ENCODE data around the gene NIPBL.
"Not testable (repeated sequence)": the region's sequence is repeated elsewhere in the genome, so short reads cannot be mapped to it uniquely, and the experiment has no call there.

Gene NIPBL

DNA sequence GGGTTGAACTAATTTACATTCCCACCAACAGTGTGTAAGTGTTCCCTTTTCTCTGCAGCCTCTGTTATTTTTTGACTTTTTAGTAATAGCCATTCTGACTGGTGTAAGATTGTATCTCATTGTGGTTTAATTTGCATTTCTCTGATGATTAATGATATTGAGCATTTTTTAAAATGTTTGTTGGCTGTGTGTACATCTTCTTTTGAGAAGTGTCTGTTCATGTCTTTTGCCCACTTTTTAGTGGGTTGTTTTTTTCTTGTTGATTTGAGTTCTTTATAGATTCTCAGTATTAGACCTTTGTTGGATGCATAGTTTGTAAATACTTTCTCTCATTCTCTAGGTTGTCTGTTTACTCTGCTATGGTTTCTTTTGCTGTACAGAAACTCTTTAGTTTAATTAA lies 101.6 kb downstream of the NIPBL start:
- Histone ChIP-seq H3K27me3 (ENCODE audit: control insufficient read depth, insufficient read depth, low read length) (no peaks in the 10 kb centered on the region), H3K4me1 (ENCODE audit: control insufficient read depth, insufficient read depth, low read length) (no peaks in the 10 kb centered on the region), H3K27ac (ENCODE audit: low read depth, low read length) (no peak overlapping the region), H3K36me3 (ENCODE audit: control insufficient read depth, insufficient read depth, low read length) (peaks cover 6% of the 10 kb centered on the region), H3K4me3 (ENCODE audit: low read length) (no peak overlapping the region), H3K9ac (ENCODE audit: low read length) (no peak overlapping the region)

DNA sequence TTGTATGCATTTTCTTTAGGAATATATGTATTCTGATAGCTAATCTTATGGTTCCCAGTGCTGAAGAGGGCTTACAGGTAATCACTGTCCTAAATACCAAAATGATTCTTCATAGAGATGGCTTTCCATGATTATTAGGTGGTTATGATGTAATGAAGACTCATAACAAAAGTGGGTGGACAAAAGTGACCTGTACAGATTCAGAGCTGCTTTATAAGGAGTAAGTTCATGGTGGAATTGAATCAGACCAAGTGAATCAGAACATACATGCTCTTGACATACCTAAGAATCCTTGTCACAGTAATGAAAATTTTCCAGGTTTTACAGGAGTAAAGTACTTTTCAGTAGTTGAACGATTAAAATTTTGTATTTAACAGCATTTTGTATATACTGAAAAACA lies 105.6 kb downstream of the NIPBL start:
- Histone ChIP-seq H3K4me3 (ENCODE audit: low read length) (no peak overlapping the region), H3K27me3 (ENCODE audit: control insufficient read depth, insufficient read depth, low read length) (no peaks in the 10 kb centered on the region), H3K9ac (ENCODE audit: low read length) (no peak overlapping the region), H3K36me3 (ENCODE audit: control insufficient read depth, insufficient read depth, low read length) (peaks cover 2% of the 10 kb centered on the region), H3K27ac (ENCODE audit: low read depth, low read length) (no peak overlapping the region), H3K4me1 (ENCODE audit: control insufficient read depth, insufficient read depth, low read length) (no peaks in the 10 kb centered on the region)

DNA sequence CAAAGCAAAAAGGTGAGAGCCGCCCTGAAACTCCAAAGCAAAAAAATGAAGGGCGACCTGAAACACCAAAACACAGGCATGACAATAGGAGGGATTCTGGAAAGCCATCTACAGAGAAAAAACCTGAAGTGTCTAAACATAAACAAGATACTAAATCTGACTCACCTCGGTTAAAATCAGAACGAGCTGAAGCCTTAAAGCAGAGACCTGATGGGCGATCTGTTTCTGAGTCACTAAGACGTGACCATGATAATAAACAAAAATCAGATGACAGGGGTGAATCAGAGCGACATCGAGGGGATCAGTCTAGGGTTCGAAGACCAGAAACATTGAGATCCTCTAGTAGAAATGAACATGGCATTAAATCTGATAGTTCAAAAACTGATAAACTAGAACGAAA lies 108.8 kb downstream of the NIPBL start:
- Histone ChIP-seq H3K4me1 (ENCODE audit: control insufficient read depth, insufficient read depth, low read length) (no peaks in the 10 kb centered on the region), H3K4me3 (ENCODE audit: low read length) (no peak overlapping the region), H3K9ac (ENCODE audit: low read length) (no peak overlapping the region), H3K36me3 (ENCODE audit: control insufficient read depth, insufficient read depth, low read length) (peaks cover 2% of the 10 kb centered on the region), H3K27ac (ENCODE audit: low read depth, low read length) (no peak overlapping the region), H3K27me3 (ENCODE audit: control insufficient read depth, insufficient read depth, low read length) (no peaks in the 10 kb centered on the region)

DNA sequence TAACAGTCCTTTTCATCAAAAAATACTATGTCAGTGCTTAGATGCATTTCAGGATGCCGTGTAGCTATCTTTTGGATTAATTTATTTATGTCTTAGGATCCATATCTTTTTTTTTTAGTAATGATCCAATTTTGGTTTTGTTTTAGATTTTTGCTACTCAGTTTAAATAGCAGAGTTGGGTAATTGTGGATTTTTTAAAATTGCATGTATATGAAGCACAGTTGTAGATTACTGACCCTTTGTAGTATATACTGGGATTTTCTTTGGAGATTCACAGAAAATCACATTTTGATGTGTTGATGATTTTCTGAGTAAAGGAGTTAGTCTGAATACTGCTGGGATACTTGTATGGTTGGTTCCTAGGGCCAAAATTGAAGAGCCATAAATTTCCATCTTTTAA lies 111.8 kb downstream of the NIPBL start:
- Histone ChIP-seq H3K27me3 (ENCODE audit: control insufficient read depth, insufficient read depth, low read length) (no peaks in the 10 kb centered on the region), H3K27ac (ENCODE audit: low read depth, low read length) (no peak overlapping the region), H3K9ac (ENCODE audit: low read length) (no peak overlapping the region), H3K36me3 (ENCODE audit: control insufficient read depth, insufficient read depth, low read length) (peaks cover 2% of the 10 kb centered on the region), H3K4me1 (ENCODE audit: control insufficient read depth, insufficient read depth, low read length) (no peaks in the 10 kb centered on the region), H3K4me3 (ENCODE audit: low read length) (no peak overlapping the region)

DNA sequence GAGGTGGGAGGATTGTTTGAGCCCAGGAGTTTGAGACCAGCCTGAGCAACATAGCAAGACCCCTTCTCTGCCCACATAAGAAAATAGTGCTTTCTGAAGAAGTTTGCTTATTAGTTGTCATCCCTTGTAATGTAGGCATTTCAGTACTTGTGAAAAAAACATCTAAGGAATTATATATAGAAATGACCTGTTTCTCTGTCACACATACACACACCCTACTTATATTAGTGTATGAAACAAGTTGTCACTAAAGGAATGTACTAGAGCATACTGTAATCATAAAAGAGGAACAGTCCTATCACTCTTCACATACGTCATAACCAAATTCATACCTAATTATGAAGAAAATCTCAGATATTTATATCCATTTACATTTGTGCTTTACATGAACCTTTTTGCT lies 122.0 kb downstream of the NIPBL start:
- Histone ChIP-seq H3K27me3 (ENCODE audit: control insufficient read depth, insufficient read depth, low read length) (no peaks in the 10 kb centered on the region), H3K27ac (ENCODE audit: low read depth, low read length) (no peak overlapping the region), H3K36me3 (ENCODE audit: control insufficient read depth, insufficient read depth, low read length) (peaks cover 11% of the 10 kb centered on the region), H3K9ac (ENCODE audit: low read length) (no peak overlapping the region), H3K4me3 (ENCODE audit: low read length) (no peak overlapping the region), H3K4me1 (ENCODE audit: control insufficient read depth, insufficient read depth, low read length) (peaks cover 7% of the 10 kb centered on the region)

DNA sequence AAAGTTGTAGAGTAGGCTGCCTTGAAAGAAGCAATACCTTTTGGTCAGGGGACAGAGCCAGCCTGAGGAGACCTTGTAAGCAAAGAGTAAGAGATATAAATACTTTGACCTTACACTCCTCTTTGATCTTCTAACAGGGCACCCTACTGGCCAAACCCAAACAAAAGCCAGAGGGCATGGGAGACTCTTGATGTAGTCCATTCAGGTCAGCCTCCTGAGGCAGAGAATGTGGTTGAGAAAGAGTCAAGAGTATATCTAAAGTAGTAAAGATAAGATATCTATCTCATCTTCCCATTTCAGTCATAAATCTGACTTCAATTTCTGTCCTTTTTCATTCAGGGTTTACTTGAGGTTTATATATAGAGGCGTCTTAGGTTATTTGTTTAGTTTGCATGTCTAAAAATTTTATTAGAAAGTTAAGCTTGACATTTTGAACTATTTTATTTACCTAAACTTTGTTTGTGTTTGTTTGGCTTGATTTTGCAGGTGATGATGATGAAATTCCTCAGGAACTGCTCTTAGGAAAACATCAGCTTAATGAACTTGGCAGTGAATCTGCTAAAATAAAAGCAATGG lies 125.7 kb downstream of the NIPBL start:
- Histone ChIP-seq H3K27me3 (ENCODE audit: control insufficient read depth, insufficient read depth, low read length) (no peaks in the 10 kb centered on the region), H3K4me3 (ENCODE audit: low read length) (no peak overlapping the region), H3K27ac (ENCODE audit: low read depth, low read length) (no peak overlapping the region), H3K36me3 (ENCODE audit: control insufficient read depth, insufficient read depth, low read length) (peaks cover 8% of the 10 kb centered on the region), H3K4me1 (ENCODE audit: control insufficient read depth, insufficient read depth, low read length) (peaks cover 7% of the 10 kb centered on the region), H3K9ac (ENCODE audit: low read length) (no peak overlapping the region)

DNA sequence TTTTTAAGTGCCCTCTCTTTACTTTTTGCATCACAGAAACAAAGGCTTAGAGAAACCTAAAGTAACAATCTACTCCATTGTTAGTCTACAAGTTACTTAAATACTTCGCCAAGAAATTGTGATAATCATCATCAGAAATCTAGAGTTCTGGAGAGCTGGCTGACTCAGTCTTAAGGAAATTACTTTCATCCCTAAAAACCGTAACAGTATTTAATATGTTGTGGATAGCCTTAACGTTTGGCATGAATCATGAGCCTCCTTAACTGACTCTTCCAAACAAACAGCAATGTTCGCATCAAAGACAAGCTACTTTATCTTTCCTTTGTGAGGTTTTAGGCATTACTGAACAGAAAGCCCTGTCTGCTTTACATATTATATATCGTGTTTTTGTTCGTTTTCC lies 128.7 kb downstream of the NIPBL start:
- Histone ChIP-seq H3K27me3 (ENCODE audit: control insufficient read depth, insufficient read depth, low read length) (no peaks in the 10 kb centered on the region), H3K9ac (ENCODE audit: low read length) (no peak overlapping the region), H3K36me3 (ENCODE audit: control insufficient read depth, insufficient read depth, low read length) (peaks cover 11% of the 10 kb centered on the region), H3K27ac (ENCODE audit: low read depth, low read length) (no peak overlapping the region), H3K4me1 (ENCODE audit: control insufficient read depth, insufficient read depth, low read length) (no peaks in the 10 kb centered on the region), H3K4me3 (ENCODE audit: low read length) (no peak overlapping the region)

DNA sequence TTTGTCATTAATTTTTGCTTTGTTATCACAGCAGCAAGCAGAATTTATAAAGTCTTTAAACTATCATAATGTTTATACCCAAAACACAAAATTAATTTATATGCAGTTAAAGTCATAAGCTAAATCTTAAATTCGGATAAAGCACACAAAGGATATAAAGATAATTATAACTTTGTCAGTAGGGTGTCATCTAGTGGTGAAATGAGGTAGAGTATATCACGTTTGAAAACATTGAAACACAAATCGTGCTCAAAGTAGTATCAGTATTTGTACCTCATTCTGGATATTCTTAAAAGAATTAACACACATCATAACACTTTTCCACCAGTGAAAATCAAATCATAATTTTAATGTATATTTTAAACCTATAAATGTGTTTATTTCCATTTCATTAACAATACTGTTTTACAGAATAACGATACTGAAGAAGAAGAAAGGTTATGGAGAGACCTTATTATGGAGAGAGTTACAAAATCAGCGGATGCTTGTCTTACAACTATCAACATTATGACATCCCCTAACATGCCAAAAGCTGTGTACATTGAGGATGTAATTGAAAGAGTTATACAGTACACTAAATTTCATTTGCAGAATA lies 129.5 kb downstream of the NIPBL start:
- H3K4me3 ChIP-seq (ENCODE audit: low read length), result no peak overlapping the region
- peaks cover 9% of the 10 kb centered on the region for H3K36me3 ChIP-seq (ENCODE audit: control insufficient read depth, insufficient read depth, low read length)
- no peaks in the 10 kb centered on the region for H3K4me1 ChIP-seq (ENCODE audit: control insufficient read depth, insufficient read depth, low read length)
- H3K9ac ChIP-seq (ENCODE audit: low read length), result no peak overlapping the region
- H3K27me3 ChIP-seq (ENCODE audit: control insufficient read depth, insufficient read depth, low read length), result no peaks in the 10 kb centered on the region
- no peak overlapping the region for H3K27ac ChIP-seq (ENCODE audit: low read depth, low read length)

DNA sequence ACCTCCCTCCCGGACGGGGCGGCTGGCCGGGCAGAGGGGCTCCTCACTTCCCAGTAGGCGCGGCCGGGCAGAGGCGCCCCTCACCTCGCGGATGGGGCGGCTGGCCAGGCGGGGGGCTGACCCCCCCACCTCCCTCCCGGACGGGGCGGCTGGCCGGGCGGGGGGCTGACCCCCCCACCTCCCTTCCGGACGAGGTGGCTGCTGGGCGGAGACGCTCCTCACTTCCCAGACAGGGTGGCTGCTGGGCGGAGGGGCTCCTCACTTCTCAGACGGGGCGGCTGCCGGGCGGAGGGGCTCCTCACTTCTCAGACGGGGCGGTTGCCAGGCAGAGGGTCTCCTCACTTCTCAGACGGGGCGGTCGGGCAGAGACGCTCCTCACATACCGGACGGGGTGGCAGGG lies 136.6 kb downstream of the NIPBL start:
- not testable (repeated sequence) for H3K27ac ChIP-seq (ENCODE audit: low read depth, low read length); H3K27me3 ChIP-seq (ENCODE audit: control insufficient read depth, insufficient read depth, low read length); H3K9ac ChIP-seq (ENCODE audit: low read length); H3K4me1 ChIP-seq (ENCODE audit: control insufficient read depth, insufficient read depth, low read length); H3K36me3 ChIP-seq (ENCODE audit: control insufficient read depth, insufficient read depth, low read length); H3K4me3 ChIP-seq (ENCODE audit: low read length)

DNA sequence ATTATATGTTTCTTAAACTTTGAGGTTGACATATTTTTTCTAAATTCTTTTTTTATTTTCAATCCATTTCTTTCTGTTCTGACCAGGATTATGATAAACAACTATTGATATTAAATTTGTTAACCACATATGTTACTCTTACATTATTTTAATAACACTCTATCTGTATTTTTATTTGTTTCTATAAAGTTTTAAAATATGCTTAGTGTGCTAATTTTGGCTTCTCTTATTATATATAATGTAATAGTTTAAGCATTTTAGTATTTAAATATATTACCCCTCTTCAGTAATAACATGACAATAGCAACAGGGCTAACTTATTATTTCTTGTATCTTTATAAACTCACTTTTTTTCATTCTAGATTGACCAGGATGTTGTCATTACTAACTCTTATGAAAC lies 137.8 kb downstream of the NIPBL start:
- Histone ChIP-seq H3K36me3 (ENCODE audit: control insufficient read depth, insufficient read depth, low read length) (peaks cover 9% of the 10 kb centered on the region), H3K4me1 (ENCODE audit: control insufficient read depth, insufficient read depth, low read length) (no peaks in the 10 kb centered on the region), H3K27me3 (ENCODE audit: control insufficient read depth, insufficient read depth, low read length) (no peaks in the 10 kb centered on the region), H3K27ac (ENCODE audit: low read depth, low read length) (no peak overlapping the region), H3K4me3 (ENCODE audit: low read length) (no peak overlapping the region), H3K9ac (ENCODE audit: low read length) (no peak overlapping the region)

DNA sequence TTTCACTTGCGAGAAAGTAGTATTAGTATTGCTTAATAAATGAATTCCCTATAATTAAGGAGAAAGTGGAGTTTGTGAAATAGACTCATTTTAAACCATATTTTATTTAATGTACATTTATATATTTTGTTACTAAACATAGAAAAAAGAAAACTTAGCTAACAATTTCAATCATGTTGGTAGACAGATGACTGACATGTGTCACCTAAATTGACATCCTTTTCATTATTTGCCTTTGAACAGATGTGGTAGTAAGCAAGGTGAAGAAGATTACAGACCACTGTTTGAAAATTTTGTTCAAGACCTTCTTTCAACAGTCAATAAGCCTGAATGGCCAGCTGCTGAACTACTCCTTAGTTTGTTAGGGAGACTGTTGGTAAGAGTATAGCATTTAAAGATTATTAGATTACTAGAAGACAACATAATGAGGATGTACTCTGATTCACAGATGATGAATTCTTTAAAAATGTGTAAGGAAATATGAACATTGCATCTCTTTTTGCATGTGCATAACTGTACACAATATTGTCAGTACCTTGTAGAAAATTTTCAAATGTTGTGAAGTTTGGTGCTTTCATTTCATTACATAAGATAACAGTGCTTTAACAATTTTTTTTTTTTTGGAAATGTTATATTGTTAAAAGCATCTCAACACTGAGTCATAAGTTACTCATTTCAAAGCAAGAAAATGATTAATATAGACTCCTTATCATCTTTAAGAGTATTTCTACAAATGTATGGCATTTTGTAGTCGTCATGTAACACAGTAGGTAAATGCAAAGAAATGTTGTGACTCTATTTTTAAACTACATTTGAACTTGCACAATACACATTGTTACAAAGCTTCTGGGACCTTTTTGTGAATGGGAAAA lies 139.5 kb downstream of the NIPBL start:
- H3K27ac ChIP-seq (ENCODE audit: low read depth, low read length), result no peak overlapping the region

DNA sequence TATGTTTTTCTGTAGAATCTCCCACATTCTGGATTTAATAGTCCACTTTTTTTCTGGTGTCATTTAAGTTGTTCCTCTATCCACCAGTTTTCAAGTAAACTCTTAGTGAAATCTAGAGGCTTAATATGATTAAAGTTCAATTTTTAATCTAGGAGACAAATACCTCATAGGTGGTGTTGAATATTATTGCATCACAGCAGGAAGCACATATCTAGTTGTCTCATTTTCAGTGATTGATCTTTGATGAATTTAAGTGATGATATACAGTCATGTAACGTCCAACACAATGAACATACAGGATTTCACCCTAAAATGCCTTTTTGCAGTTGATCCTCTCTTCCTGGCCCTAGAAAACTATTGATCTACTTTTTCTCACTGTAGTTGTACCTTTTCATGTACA lies 152.3 kb downstream of the NIPBL start:
- H3K27me3 ChIP-seq (ENCODE audit: control insufficient read depth, insufficient read depth, low read length), result no peaks in the 10 kb centered on the region
- no peak overlapping the region for H3K9ac ChIP-seq (ENCODE audit: low read length)
- peaks cover 7% of the 10 kb centered on the region for H3K36me3 ChIP-seq (ENCODE audit: control insufficient read depth, insufficient read depth, low read length)
- no peak overlapping the region for H3K27ac ChIP-seq (ENCODE audit: low read depth, low read length)
- H3K4me1 ChIP-seq (ENCODE audit: control insufficient read depth, insufficient read depth, low read length), result no peaks in the 10 kb centered on the region
- H3K4me3 ChIP-seq (ENCODE audit: low read length), result no peak overlapping the region

More for the DNA sequence above, 139.5 kb downstream of the NIPBL start:
- peaks cover 14% of the 10 kb centered on the region for H3K36me3 ChIP-seq (ENCODE audit: control insufficient read depth, insufficient read depth, low read length)
- no peak overlapping the region for H3K4me3 ChIP-seq (ENCODE audit: low read length)
- no peaks in the 10 kb centered on the region for H3K4me1 ChIP-seq (ENCODE audit: control insufficient read depth, insufficient read depth, low read length)
- H3K9ac ChIP-seq (ENCODE audit: low read length), result no peak overlapping the region
- H3K27me3 ChIP-seq (ENCODE audit: control insufficient read depth, insufficient read depth, low read length), result no peaks in the 10 kb centered on the region

DNA sequence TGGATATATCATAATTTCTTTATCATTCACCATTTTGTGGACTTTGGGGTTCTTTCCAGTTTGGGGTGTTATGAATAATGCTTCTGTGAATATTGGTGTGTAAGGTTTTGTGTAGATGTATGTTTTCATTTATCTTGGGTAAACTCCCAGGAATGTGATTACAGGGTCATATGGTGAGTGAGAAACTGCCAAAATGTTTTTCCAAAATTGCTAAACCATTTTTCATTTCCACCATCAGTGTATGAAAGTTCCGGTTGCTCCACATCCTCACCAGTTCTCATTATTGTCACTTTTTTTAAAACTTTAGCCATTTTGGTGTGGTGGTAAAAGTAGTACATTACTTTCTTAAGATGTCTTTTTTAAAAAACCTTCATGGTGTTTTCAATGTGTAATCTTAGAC lies 152.9 kb downstream of the NIPBL start:
- H3K4me3 ChIP-seq (ENCODE audit: low read length), result no peak overlapping the region
- H3K4me1 ChIP-seq (ENCODE audit: control insufficient read depth, insufficient read depth, low read length), result no peaks in the 10 kb centered on the region
- no peak overlapping the region for H3K27ac ChIP-seq (ENCODE audit: low read depth, low read length)
- H3K27me3 ChIP-seq (ENCODE audit: control insufficient read depth, insufficient read depth, low read length), result no peaks in the 10 kb centered on the region
- H3K9ac ChIP-seq (ENCODE audit: low read length), result no peak overlapping the region
- peaks cover 7% of the 10 kb centered on the region for H3K36me3 ChIP-seq (ENCODE audit: control insufficient read depth, insufficient read depth, low read length)
